Measurements from ENCODE around the gene RALGAPA2.

- no peak for TF ChIP-seq POLR2A (IDR thresholded peaks at IDR 0.05)
- TF ChIP-seq CTCF (IDR thresholded peaks at IDR 0.05): no peak
These were observed 40.3 kb upstream of the RALGAPA2 start for GRCh38 chr20:20752712-20753111.

Data from breast epithelium (tissue), 3 donors.